Fibroblast of pulmonary artery (primary cell): ENCODE results near the gene SYVN1.

Source experiments
- DNase-seq: peaks from one replicate; pipeline ENCODE4 v3.0.0-alpha.2; 2010; ENCODE audit warnings: low read depth
- H3K4me3 ChIP-seq: replicated peaks from 2 replicates; pipeline ENCODE4 v1.5.1; 2011; ENCODE audit warnings: low read depth, mild to moderate bottlenecking, control low read depth, low read length, moderate library complexity
- CTCF ChIP-seq: IDR thresholded peaks from 2 replicates; pipeline ENCODE4 v1.5.1; 2011; ENCODE audit warnings: mild to moderate bottlenecking, control low read depth, low read length, inconsistent platforms; ENCODE audit errors: missing control alignments

SYVN1 gene

DNA sequence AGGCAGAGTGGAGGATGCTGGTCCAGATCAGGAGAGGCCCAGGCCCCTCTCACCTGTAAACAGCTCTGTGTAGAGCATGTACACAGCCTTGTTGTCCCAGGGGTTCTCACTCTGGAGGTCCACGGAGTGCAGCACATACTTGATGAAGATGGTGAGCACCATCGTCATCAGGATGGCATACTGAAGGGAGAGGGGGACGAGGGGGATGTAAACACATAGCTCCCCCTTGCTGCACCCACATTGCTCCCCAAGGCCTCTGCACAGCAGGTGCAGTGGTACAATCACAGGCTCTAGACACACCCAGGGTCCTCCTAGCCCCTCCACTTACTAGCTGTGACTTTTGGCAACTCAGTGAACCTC, 2.9 kb downstream of the SYVN1 start:
- DNase-seq: no peak
- H3K4me3 ChIP-seq: no peak overlapping the region

DNA sequence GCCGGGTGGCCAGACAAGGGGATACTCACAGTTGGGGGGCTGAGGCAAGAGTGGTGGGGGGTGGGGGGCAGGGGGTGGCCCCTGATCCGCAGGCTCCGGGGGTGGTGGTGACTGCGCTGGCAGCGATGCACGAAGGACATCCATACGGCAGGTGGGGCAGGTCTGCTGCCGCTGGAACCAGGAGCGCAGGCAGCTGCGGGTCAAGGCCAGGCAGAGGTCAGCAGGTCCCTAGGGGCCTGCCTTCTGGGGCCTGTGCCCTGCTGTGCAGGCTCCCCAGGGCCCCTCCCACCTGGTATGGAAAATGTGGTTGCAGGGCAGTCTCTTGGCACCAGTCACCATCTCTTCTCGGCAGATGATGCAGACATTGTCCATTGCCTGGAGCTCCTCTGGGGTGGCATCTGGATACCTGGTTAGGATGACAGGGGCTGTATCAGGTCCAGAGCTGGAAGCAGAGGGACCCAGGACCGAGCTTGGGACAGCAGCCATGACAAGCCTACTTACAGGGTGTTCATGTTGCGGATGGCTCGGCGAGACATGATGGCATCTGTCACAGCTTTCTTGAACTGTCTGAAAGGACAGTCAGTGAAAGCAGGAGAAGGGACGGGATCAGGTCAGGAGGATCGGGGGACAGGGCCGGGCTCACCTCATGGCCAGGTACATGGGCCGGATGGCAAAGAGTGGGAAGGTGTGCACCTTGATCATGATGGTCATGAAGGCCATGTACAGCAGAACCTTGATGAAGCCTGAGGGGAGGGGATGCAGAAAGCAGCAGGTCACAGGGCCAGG, 3.5 kb downstream of the SYVN1 start:
- no peak overlapping the region for H3K4me3 ChIP-seq
- TF ChIP-seq CTCF: no peak
- no peak for DNase-seq

More for the DNA sequence above, 2.9 kb downstream of the SYVN1 start:
- TF ChIP-seq CTCF: no peak

DNA sequence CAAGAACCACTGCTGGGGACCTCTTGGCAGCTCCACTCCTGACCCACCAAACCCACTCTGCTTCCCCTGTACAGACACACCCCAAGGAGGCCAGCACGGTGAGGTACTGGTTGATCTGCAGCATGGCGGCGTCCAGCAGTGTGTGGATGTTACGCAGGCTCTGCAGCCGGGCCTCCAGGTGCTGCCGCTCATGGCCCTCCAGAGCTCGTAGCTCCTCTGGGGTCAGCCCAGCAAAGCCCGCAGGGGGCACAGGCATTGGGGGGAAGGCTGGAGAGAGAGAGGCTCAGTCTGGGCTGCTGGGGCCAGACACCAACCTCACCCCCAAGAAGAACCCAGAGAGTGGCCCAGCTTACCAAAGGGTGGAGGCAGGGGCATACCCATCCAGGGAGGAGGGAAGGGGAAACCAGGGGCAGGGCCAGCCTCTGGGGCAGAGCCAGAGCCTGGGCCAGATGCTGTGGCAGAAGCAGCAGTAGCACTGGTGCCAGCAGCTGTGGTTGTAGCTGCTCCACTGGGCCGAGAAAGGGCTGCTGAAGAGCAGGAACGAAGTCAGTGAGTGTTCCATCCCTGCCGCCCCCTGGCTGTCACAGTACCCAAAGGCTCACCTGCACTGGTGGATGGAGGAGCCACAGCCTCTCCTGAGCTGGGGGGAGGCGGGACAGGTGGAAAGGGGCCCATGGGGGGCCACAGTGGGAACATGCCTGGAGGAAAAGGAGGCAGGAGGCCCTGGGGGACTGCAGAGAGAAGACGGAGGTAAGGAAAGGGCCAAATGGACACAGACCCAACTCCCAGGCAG, 4.5 kb downstream of the SYVN1 start:
- H3K4me3 ChIP-seq: no peak overlapping the region
- TF ChIP-seq CTCF: no peak
- no peak for DNase-seq

DNA sequence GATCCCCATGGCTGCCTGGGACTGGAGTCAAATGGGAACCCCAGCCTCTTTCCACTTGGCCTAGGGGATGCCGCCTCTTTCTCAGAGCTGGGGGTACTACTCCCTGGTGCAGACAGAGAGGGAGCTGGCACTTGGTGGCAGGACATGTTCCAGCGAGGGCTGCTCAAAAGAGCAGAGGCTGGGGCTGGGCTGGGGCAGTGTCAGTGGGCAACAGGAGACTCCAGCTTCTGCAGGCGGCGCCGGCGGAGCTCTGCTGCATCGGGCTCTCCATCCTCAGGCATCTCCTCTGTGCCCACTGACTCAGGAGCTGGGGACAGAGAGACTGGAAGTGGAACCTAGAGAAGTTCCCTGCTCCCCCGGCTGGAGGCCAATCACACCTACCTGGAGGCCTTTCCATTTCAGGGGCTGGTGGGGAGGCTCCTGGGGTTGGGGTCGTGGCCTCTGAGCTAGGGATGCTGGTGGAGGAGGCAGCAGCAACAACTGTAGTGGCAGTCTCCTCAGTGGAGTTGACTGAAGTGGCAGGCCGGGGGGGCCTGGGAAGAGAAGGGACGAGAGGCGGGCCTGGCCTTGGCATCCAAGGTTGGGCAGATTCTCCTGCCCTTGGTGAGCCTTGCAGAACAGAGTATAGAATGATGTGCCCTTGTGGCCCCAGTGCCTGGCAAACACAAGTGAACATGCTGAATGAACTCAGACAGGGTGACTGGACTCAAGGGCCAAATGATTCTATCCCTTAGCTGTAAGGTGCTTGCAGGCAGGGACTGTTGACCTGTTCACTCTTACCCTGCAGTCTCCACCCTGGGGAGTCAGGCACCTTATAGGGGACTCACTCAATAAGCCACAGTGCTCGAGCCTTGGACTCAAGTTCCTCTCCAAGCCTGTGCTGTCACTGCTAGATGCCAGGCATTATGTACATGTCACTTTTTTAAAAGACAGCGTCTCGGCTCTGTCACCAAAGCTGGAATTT, 5.9 kb downstream of the SYVN1 start:
- H3K4me3 ChIP-seq: no peak overlapping the region
- DNase-seq: no peak
- TF ChIP-seq CTCF: no peak

DNA sequence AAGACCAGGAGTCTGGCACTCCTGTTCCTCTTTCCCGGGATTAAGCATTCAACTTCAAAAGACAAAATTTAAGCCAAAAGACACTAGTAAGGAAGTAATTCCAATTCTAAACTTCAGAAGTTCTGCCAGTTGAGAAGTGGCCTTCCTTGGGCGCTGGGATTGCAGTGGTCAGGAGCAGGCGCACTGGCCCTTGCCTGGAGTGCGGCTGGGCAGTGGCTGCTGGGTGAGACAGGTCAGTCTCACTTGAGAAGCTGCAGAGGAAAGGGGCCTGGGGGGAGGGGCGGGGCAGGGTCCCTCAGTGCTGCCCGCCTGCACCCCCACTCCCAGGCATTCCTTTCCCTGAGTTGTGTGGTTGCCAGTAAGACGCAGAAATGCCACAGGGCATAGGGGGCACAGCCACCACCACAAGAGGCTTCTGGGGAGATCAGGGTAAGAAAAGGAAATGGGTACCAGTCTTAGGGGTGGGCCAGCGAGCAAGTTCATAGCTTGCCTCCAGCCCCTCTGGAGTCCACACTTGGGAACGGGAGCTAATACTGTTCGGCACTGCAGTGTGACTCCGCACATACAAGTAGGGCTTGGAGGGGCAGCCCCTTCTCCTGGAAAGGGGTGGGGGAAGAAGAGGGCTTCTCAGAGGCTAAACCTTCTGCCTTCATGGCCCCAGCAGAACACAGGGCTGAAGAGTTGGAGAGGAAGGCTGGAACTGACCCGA, 6.7 kb downstream of the SYVN1 start:
- H3K4me3 ChIP-seq: no peak overlapping the region
- TF ChIP-seq CTCF: no peak
- DNase-seq: no peak

GRCh38 chr11:65126624-65127274, 7.6 kb downstream of the SYVN1 start:
- H3K4me3 ChIP-seq: no peak overlapping the region
- no peak for TF ChIP-seq CTCF
- DNase-seq: no peak
